ENCODE measurements around the gene CD79B. TPM values are rescaled to one million over a fixed set of nuclear protein-coding genes. Genes with fewer than 3 reads are reported as not detected.
"Not testable (repeated sequence)": the region's sequence is repeated elsewhere in the genome, so short reads cannot be mapped to it uniquely, and the experiment has no call there.

The CD79B gene
- total RNA-seq, 1 donor from 2014 or later: 2.2 TPM

DNA sequence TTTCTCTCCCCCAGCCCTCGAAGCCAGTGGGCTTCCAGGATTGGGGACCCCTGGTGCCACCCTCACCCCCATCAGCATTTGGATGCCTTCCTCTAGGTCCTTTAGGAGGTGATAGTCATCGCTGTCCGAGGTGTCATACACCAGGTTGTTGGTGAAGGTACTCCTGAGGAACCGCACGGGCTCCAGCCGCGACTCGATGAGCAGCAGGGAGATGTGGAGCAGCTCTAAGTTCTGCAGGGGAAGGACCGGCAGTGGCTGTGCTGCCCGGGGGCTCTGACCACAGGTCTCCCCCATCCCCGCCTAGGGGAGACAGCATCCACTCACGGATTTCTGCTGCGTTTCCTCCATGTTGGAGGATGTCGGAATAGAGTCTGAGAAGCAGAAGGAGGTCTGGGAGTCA is 22.0 kb downstream of the CD79B start:
- no peak for DNase-seq

- not testable (repeated sequence) for DNase-seq
These were observed 22.5 kb downstream of the CD79B start for GRCh38 chr17:63909586-63909985.

GRCh38 chr17:63907161-63907778 is 24.9 kb downstream of the CD79B start:
- not testable (repeated sequence) for DNase-seq

DNA sequence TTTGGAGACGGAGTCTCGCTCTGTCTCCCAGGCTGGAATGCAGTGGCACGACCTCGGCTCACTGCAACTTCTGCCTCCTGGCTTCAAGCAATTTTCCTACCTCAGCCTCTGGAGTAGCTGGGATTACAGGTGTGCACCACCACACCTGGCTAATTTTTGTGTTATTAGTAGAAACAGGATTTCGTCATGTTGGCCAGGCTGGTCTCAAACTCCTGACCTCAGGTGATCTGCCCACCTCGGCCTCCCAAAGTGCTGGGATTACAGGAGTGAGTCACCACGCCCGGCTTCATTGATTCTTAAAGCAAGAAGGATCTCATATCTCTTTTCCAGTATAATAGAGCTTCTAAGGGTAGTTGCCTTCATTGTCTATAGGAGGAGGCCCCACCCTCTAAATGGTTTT is 27.3 kb downstream of the CD79B start:
- not testable (repeated sequence) for DNase-seq

DNA sequence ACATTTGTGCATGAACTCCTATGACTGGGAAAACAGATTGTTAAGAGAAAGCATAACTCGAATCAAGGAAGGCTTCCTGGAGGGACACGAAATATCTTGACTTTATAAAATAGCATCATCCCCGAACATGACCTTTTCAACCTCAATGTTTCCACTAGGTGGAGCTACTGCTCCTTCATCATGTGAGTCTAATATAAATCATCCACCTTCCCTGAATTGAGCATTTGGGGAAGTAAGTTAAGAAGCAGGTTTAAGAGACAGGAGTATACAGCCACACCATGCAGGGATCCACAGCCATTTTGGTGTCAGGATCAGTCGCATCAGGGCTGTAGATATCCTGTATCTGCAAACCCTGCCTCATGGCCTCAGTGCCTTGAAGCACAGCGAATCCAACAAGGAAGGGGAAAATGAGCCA is 28.3 kb downstream of the CD79B start:
- DNase-seq: not testable (repeated sequence)

GRCh38 chr17:63901971-63902370 is 30.2 kb downstream of the CD79B start:
- not testable (repeated sequence) for DNase-seq

GRCh38 chr17:63898899-63899798 is 33.0 kb downstream of the CD79B start:
- DNase-seq: not testable (repeated sequence)

DNA sequence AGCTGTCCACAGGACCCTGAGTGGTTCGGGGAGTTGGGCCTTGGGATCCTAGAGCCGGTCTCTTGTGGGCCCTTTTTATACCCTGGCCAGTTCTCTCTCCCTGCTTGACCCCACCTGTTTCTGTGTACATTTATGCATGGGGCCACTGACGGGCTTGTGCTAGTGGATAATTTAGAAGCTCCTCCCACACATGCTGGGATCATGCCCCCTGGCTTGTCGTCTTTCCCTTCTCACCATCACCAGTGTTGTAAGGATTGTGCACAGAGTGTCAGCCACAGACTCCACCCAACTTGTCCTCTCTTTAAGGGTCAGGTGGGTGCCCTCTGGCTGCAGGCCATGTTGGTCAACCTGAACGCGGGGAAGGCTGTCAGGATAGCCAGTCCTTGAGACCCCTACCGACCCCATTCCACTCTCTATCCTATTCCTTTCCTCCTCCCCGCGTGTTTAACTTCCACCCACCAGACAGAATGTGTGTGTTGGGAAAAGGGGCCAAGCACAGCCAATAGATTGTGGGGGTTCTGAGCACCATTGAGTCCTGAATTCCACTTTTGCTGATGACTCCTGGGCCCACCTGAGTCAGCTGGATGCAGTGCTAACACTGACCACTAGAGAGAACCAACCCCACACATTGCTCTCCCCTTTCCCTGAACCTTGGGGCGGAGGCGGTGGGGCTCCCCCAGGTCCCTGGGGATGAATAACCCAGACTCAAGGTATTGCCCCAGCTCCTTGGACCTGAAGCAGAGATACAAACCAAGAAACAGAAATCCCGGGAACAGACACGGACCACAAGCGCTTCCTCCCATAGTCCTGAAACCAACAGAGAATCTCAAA is 35.4 kb downstream of the CD79B start, which contains the start of gene CSH1:
Gene CSH1, minus strand, starts transcription at position 51 of the 831 bp plus-strand sequence. CDS start 63 bp downstream, outside the sequence.
- DNase-seq: not testable (repeated sequence)

GRCh38 chr17:63894821-63895220 is 37.3 kb downstream of the CD79B start:
- DNase-seq: not testable (repeated sequence)

DNA sequence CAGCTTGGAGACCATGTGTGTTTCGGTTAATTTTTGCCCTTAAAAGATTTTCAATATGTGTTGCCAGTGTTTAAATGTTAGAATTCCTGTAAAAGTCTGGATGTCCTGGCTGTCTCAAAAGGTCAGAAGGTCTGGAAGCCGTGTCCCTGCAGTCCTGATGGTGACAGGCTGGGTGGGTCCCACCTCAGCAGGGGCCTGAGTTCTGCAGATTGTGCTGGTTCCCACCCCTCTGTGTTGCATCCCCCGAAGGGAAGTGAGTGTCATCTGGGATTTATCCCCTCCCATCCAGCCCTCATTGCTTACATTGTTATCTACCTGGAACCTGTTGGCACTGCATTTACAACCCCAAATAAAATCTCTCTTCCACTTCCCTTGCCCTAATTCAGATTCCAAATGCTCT is 38.1 kb downstream of the CD79B start:
- DNase-seq: not testable (repeated sequence)

GRCh38 chr17:63892316-63893037 is 39.7 kb downstream of the CD79B start:
- DNase-seq: not testable (repeated sequence)

DNA sequence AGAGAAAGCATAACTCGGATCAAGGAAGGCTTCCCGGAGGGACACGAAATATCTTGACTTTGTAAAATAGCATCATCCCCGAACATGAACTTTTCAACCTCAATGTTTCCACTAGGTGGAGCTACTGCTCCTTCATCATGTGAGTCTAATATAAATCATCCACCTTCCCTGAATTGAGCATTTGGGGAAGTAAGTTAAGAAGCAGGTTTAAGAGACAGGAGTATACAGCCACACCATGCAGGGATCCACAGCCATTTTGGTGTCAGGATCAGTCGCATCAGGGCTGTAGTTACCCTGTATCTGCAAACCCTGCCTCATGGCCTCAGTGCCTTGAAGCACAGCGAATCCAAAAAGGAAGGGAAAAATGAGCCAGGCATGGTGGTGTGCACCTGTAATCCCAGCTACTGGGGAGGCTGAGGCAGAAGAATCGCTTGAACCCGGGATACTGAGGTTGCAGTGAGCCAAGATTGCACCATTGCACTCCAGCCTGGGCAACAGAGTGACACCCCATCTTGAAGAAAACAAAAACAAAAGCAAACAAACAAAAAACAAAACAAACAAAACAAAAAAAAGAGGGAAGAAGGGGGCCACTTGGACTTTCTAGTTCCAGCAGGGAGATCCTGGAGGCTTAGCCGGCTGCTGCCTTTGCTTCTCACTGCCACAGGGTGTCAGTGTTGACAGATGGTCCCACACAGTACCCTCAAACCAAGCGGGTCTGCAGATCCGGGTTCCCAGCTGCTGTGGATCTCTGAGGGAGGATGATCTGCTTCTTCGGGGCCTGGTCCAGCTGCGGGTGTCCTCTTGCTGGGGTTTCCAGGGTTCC is 42.9 kb downstream of the CD79B start:
- not testable (repeated sequence) for DNase-seq

DNA sequence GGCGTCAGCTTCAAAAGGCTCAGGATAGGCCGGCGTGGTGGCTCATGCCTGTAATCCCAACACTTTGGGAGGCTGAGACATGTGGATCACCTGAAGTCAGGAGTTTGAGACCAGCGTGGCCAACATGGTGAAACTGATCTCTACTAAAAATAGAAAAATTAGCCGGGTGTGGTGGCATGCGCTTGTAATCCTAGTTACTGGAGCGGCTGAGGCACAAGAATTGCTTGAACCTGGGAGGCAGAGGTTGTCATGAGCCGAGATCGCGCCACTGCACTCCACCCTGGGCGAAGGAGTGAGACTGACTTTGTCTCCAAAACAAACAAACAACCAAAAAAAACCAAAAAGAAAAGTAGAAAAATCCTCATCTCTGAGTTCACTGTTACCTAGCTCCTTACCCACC is 47.0 kb downstream of the CD79B start:
- not testable (repeated sequence) for DNase-seq

GRCh38 chr17:63882626-63883126 is 49.5 kb downstream of the CD79B start:
- not testable (repeated sequence) for DNase-seq

- no peak for DNase-seq
These were observed 50.1 kb downstream of the CD79B start, which contains the start of gene GH2 for GRCh38 chr17:63881935-63882601. TSS of gene GH2 (minus strand) at chr17:63881944. CDS start at chr17:63881801, 143 bp downstream.

GRCh38 chr17:63881337-63881736 is 50.8 kb downstream of the CD79B start:
- not testable (repeated sequence) for DNase-seq

DNA sequence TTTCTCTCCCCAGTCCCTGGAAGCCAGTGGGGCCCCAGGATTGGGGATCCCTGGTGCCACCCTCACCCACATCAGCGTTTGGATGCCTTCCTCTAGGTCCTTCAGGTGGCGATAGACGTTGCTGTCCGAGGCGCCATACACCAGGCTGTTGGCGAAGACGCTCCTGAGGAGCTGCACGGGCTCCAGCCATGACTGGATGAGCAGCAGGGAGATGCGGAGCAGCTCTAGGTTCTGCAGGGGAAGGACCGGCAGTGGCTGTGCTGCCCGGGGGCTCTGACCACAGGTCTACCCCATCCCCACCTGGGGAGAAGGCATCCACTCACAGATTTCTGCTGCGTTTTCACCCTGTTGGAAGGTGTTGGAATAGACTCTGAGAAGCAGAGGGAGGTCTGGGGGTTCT is 51.4 kb downstream of the CD79B start:
- DNase-seq: no peak

All from skin of body (tissue), 2 donors.